NCI-H128 (cell line): ENCODE measurements around the gene PCP4.

Source experiments
- DNase-seq: peaks from one replicate; lab custom pipeline; 2025; ENCODE audit not compliant: unreplicated experiment; lab: John Stamatoyannopoulos, UW

Gene PCP4

GRCh38 chr21:39915881-39916280 lies 48.6 kb downstream of the PCP4 start:
- no peak for DNase-seq

GRCh38 chr21:39918558-39918957 lies 51.3 kb downstream of the PCP4 start:
- DNase-seq, result no peak

- DNase-seq, result no peak
Observed at GRCh38 chr21:39923476-39923875, 56.2 kb downstream of the PCP4 start.

GRCh38 chr21:39924577-39925308 lies 57.5 kb downstream of the PCP4 start:
- no peak for DNase-seq

- DNase-seq, result no peak
Observed at GRCh38 chr21:39927304-39927886, 60.2 kb downstream of the PCP4 start.

GRCh38 chr21:39932335-39932734 lies 65.1 kb downstream of the PCP4 start:
- no peak for DNase-seq

GRCh38 chr21:39934895-39935294 lies 67.7 kb downstream of the PCP4 start:
- DNase-seq, result no peak

- DNase-seq, result no peak
Observed at GRCh38 chr21:39935716-39936115, 68.5 kb downstream of the PCP4 start.

GRCh38 chr21:39938086-39938625 lies 70.9 kb downstream of the PCP4 start:
- DNase-seq, result no peak

- DNase-seq, result no peak
Observed at GRCh38 chr21:39946199-39946598, 79.0 kb downstream of the PCP4 start.

- DNase-seq, result no peak
Observed at GRCh38 chr21:39947031-39947430, 79.8 kb downstream of the PCP4 start.

GRCh38 chr21:39951183-39952101 lies 84.2 kb downstream of the PCP4 start:
- no peak for DNase-seq

GRCh38 chr21:39952265-39952664 lies 85.0 kb downstream of the PCP4 start:
- no peak for DNase-seq

GRCh38 chr21:39954570-39954969 lies 87.3 kb downstream of the PCP4 start:
- DNase-seq, result no peak

GRCh38 chr21:39955326-39955725 lies 88.1 kb downstream of the PCP4 start:
- no peak for DNase-seq

GRCh38 chr21:39956586-39956985 lies 89.3 kb downstream of the PCP4 start:
- no peak for DNase-seq

GRCh38 chr21:39958731-39959130 lies 91.5 kb downstream of the PCP4 start:
- no peak for DNase-seq

GRCh38 chr21:39961251-39961650 lies 94.0 kb downstream of the PCP4 start:
- DNase-seq, result no peak

- DNase-seq, result no peak
Observed at GRCh38 chr21:39965026-39965425, 97.8 kb downstream of the PCP4 start.

- DNase-seq, result no peak
Observed at GRCh38 chr21:39966786-39967185, 99.5 kb downstream of the PCP4 start.

- DNase-seq, result no peak
Observed at GRCh38 chr21:39968010-39968409, 100.8 kb downstream of the PCP4 start.
